Anterior cingulate cortex (tissue), 58 donors: Measurements from ENCODE around the gene SPTBN1.

Experiments
- DNase-seq, 58 donors: peaks; one replicate each; lab custom pipeline; 2025; lab: John Stamatoyannopoulos, UW

Gene SPTBN1

GRCh38 chr2:54658564-54659071, 202.5 kb downstream of the SPTBN1 start:
- DNase-seq = peak in 1 of 58 donors; percentile 43

GRCh38 chr2:54659527-54659926, 203.4 kb downstream of the SPTBN1 start:
- DNase-seq = no peak

- peak in 12 of 58 donors; percentile 4 to 67 (median 18) for DNase-seq
These were observed 204.6 kb downstream of the SPTBN1 start for GRCh38 chr2:54660752-54661151.

DNA sequence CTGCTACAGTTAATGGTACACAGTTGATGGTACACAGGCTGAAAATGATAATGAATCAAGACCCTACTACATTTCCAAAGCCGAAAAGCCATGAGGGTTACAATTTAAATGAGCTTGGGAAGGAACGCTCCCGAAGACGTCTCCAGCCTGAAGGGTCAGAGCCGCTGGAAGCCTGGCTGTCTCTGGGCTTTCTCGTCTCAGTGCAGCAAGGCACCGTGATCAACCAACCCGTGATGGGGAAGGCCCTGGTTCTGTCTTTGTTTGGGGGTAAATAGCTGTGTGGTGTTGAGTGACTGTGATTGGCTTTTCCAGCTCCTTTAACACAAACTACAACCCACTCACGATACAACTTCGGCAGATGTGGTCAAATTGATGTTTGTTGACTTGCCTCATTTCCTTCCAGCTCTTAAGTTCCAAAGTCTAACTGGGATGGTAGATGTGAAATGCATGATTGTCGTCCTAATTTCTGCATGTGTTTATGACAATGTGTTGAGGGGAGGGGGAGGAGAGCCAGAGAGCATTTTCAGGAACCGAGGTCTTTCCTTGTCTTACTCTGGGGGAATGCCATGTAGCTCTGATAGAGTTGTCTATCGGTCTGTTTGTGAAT, 207.4 kb downstream of the SPTBN1 start:
- no peak for DNase-seq

DNA sequence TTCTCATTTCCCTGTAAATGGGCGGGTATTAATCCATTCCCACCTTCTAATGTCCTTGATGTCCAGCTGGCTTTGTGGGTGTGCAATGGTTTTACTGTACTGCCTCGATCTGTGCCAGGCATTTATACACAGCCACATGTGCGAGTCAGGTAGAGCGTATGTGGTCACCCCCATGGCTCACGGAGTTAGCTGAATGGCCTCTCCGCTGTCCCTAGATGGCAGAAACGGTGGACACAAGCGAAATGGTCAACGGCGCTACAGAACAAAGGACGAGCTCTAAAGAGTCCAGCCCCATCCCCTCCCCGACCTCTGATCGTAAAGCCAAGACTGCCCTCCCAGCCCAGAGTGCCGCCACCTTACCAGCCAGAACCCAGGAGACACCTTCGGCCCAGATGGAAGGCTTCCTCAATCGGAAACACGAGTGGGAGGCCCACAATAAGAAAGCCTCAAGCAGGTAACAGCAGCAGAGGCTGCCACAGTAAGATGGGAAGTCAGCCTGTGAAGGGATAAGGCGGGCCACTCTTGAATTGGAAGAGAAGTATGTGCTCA, 208.2 kb downstream of the SPTBN1 start:
- no peak for DNase-seq

- no peak for DNase-seq
These were observed 209.3 kb downstream of the SPTBN1 start for GRCh38 chr2:54665436-54665856.

GRCh38 chr2:54666131-54666633, 210.1 kb downstream of the SPTBN1 start:
- peak in 10 of 58 donors; percentile 14 to 71 (median 48) for DNase-seq

DNA sequence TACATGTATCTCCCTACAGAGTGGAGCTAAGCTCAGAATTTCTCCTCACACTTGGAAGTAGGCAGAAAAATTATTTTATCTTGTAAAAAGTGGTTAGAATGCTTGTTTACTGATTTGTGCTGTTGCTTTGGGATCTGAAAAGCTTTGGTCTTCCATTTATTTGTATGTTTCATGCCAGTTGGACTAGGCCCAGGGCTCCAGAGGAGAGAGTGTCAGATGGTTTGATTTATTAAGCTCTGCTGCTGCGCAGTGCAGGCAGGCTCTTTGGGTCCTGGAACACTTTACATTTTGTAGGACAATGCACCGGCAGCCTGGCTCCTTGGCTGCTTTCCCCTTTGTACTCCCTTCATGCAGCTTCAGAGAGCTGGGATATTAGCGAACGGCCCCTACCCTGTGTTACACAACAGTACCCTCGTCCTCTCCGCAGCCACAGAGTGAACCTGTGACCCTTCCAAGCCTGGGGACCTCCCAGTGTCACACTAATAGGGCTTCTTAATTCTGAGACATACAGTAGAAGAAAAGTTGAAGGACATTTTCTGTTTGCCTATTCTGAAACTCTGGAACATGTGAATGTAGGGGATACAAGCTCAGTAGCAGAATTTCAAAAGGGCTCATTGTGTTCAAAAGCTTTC, 210.6 kb downstream of the SPTBN1 start:
- peak in 55 of 58 donors; percentile 16 to 92 (median 67) for DNase-seq

DNA sequence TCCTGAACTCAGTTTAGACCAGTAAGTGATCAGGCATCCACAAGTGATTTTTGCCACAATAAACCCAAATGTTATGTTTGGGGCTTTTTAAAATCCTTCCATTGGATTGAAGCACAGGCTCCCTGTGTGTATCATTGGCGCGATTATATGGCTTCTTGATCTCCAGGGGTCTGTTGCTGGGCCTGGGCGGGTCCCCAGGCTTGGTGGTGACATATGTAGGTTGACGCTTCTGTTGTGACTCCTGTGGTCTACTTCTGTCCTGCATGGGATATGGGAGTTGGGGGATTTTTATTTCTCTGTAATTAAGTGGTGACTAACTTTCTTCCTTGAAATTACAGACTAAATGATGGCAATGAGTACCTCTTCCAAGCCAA, 211.1 kb downstream of the SPTBN1 start:
- no peak for DNase-seq

- no peak for DNase-seq
These were observed 211.9 kb downstream of the SPTBN1 start for GRCh38 chr2:54667726-54668650.

GRCh38 chr2:54668711-54669110, 212.6 kb downstream of the SPTBN1 start:
- no peak for DNase-seq

DNA sequence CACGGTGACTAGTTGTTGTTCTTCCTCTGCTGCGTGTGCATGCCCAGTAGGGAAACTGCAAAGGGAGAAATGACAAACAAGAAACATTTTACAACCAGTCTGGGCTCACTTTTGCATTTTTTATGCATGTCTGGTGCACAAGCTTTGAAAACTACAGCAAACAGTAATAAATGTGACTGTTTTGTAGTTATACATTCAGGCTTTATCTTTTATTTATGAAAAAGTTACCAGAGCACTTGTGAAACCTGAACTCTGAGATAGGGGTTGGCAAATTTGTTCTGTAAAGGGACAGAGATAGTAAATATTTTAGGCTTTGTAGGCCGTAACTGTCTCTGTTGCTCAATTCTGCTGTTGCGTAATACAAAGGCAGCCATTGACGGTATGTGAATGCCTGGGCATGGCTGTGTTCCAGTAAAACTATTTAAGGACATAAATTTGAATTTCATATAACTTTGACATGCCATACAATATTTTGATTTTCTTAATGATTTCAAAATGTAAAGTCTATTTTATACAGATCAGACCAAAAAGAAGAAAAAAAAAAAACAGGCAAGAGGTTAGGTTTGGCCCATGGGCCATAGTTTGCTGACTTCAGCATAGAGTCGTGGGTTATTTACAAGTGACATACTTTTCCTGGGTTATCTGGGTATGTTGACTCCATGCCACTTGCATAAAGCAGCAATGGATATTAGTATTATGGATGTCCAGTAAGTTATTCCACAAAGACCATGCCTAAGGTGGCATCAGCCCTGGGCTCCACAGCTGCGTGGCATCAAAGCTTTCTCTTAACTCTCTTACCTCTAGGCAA, 213.8 kb downstream of the SPTBN1 start:
- peak in 7 of 58 donors; percentile 6 to 37 (median 10) for DNase-seq

- no peak for DNase-seq
These were observed 214.4 kb downstream of the SPTBN1 start for GRCh38 chr2:54670485-54671009.

GRCh38 chr2:54671010-54671409, 214.9 kb downstream of the SPTBN1 start:
- DNase-seq = no peak

- no peak for DNase-seq
These were observed 215.9 kb downstream of the SPTBN1 start for GRCh38 chr2:54671875-54672589.

- peak in 2 of 58 donors; percentile 15 to 32 for DNase-seq
These were observed 216.7 kb downstream of the SPTBN1 start for GRCh38 chr2:54672590-54673456.

- DNase-seq = peak in 2 of 58 donors; percentile 9 to 14
These were observed 217.4 kb downstream of the SPTBN1 start for GRCh38 chr2:54673501-54673998.
